NCI-H748 (cell line): ENCODE data around the gene TEAD1.

Experiments
- DNase-seq: peaks from one replicate; lab custom pipeline; 2025; ENCODE audit not compliant: unreplicated experiment; lab: John Stamatoyannopoulos, UW

The TEAD1 gene

GRCh38 chr11:12761029-12761428 is 86.8 kb downstream of the TEAD1 start:
- DNase-seq = no peak

GRCh38 chr11:12762278-12762677 is 88.1 kb downstream of the TEAD1 start:
- DNase-seq = no peak

- peak; percentile 86 for DNase-seq
Measured at GRCh38 chr11:12762696-12763324, 88.6 kb downstream of the TEAD1 start.

GRCh38 chr11:12764187-12764914 is 90.1 kb downstream of the TEAD1 start:
- DNase-seq = peak; percentile 36

- peak; percentile 90 for DNase-seq
Measured at GRCh38 chr11:12765428-12765827, 91.2 kb downstream of the TEAD1 start.

GRCh38 chr11:12767027-12767426 is 92.8 kb downstream of the TEAD1 start:
- no peak for DNase-seq

GRCh38 chr11:12767577-12767976 is 93.4 kb downstream of the TEAD1 start:
- no peak for DNase-seq

- DNase-seq = no peak
Measured at GRCh38 chr11:12768726-12769673, 94.8 kb downstream of the TEAD1 start.

GRCh38 chr11:12769834-12770345 is 95.7 kb downstream of the TEAD1 start:
- no peak for DNase-seq

GRCh38 chr11:12770435-12770834 is 96.2 kb downstream of the TEAD1 start:
- DNase-seq = no peak

- no peak for DNase-seq
Measured at GRCh38 chr11:12770966-12771597, 96.9 kb downstream of the TEAD1 start.

GRCh38 chr11:12771875-12772274 is 97.7 kb downstream of the TEAD1 start:
- DNase-seq = no peak

- no peak for DNase-seq
Measured at GRCh38 chr11:12772324-12772723, 98.1 kb downstream of the TEAD1 start.

GRCh38 chr11:12773591-12773990 is 99.4 kb downstream of the TEAD1 start:
- no peak for DNase-seq

GRCh38 chr11:12775955-12776354 is 101.7 kb downstream of the TEAD1 start:
- DNase-seq = no peak

GRCh38 chr11:12777208-12777874 is 103.1 kb downstream of the TEAD1 start:
- peak; percentile 75 for DNase-seq

GRCh38 chr11:12778240-12778905 is 104.2 kb downstream of the TEAD1 start:
- DNase-seq = peak; percentile 54

GRCh38 chr11:12783765-12784164 is 109.5 kb downstream of the TEAD1 start:
- DNase-seq = no peak

GRCh38 chr11:12784445-12784844 is 110.2 kb downstream of the TEAD1 start:
- no peak for DNase-seq

GRCh38 chr11:12784987-12785386 is 110.8 kb downstream of the TEAD1 start:
- DNase-seq = no peak
